K562 (cell line): Measurements from ENCODE around the gene GPR35. TPM values are rescaled to one million over a fixed set of nuclear protein-coding genes. Genes with fewer than 3 reads are reported as not detected.

Experiments used
- FOSL1 ChIP-seq: fragments of 200-800 bp; sonication (Bioruptor generic); conservative IDR thresholded peaks from 2 replicates; pipeline ENCODE4 v1.6.1; 2016; ENCODE audit warnings: missing genetic modification characterization, missing compliant biosample characterization
- HDAC1 ChIP-seq, 2 experiments: fragments of 450-650 bp; IDR thresholded peaks; 2 replicates each; pipeline ENCODE4 v1.6.1; 2016 to 2017; ENCODE audit warnings: inconsistent platforms in 1 of 2, mild to moderate bottlenecking in 1 of 2, moderate library complexity in 1 of 2
- HDAC2 ChIP-seq: fragments of 450-650 bp; IDR thresholded peaks from 2 replicates; pipeline ENCODE4 v1.6.1; 2016; ENCODE audit warnings: mild to moderate bottlenecking
- KLF13 ChIP-seq: fragments of 450-650 bp; IDR thresholded peaks from 2 replicates; pipeline ENCODE4 v1.6.1; 2016; ENCODE audit warnings: missing genetic modification characterization, low read depth, mild to moderate bottlenecking, missing compliant biosample characterization, moderate library complexity, borderline replicate concordance
- MYC ChIP-seq, 2 experiments: fragments of 250-450 bp in 1 of 2; sonication (Bioruptor Pico) in 1 of 2; IDR thresholded peaks; 2 replicates each; pipeline versions ENCODE4 v1.5.1 to v1.6.1; 2012 to 2021; ENCODE audit warnings: low read depth in 2 of 2, borderline replicate concordance in 1 of 2, improper control_type of control experiment in 1 of 2, low read length in 1 of 2, mild to moderate bottlenecking in 1 of 2, moderate library complexity in 1 of 2
- TAF1 ChIP-seq: IDR thresholded peaks from 2 replicates; pipeline ENCODE4 v1.6.1; 2011; ENCODE audit warnings: mild to moderate bottlenecking, low read length, moderate library complexity; ENCODE audit not compliant: insufficient read depth, control insufficient read depth, severe bottlenecking; ENCODE audit errors: extremely low read depth
- TSC22D4 ChIP-seq: fragments of 450-650 bp; IDR thresholded peaks from 2 replicates; pipeline ENCODE4 v1.6.1; 2016; ENCODE audit warnings: missing genetic modification characterization, missing biosample characterization, control low read depth
- XRCC5 ChIP-seq: fragments of 200-400 bp; formaldehyde crosslinking; IDR thresholded peaks from 2 replicates; pipeline ENCODE4 v1.6.1; 2017; ENCODE audit warnings: low read depth, mild to moderate bottlenecking, low read length
- ZBTB7A ChIP-seq: IDR thresholded peaks from 2 replicates; pipeline ENCODE4 v1.6.1; 2011; ENCODE audit warnings: low read depth, mild to moderate bottlenecking, low read length, moderate library complexity, borderline replicate concordance; ENCODE audit not compliant: control insufficient read depth
- ZNF274 ChIP-seq: IDR thresholded peaks from 2 replicates; pipeline ENCODE4 v1.6.1; 2011; ENCODE audit warnings: low read depth, mild to moderate bottlenecking, low read length, moderate library complexity, borderline replicate concordance
- ZNF3 ChIP-seq: fragments of 250-450 bp; sonication (Bioruptor Pico); IDR thresholded peaks from 2 replicates; pipeline ENCODE4 v1.5.0; 2021; ENCODE audit warnings: mild to moderate bottlenecking, moderate library complexity
- ZNF507 ChIP-seq: conservative IDR thresholded peaks from 2 replicates; pipeline ENCODE4 v1.6.1; 2017; ENCODE audit warnings: missing genetic modification characterization, missing compliant biosample characterization
- ZZZ3 ChIP-seq: fragments of 450-650 bp; IDR thresholded peaks from 2 replicates; pipeline ENCODE4 v1.6.1; 2016; ENCODE audit warnings: antibody characterized with exemption, mild to moderate bottlenecking, moderate library complexity
- polyA plus RNA-seq, 8 experiments: library from polyadenylated mRNA; depleted of rRNA in 4 of 8; stranded (reverse) in 5 of 8; unstranded in 3 of 8; fragments of >200 nt; fragmentation: Nextera tagmentation in 2 of 8; fragmentation: Illumina TruSeq in 1 of 8; extraction: Ambion mirVana in 2 of 8; extraction: Trizol in 1 of 8; gene quantifications; 2 replicates each; pipeline versions ENCODE4 v1.2.1 to v1.2.3, GENCODE V29; 2011 to 2014; ENCODE audit warnings: inconsistent platforms in 1 of 8, missing spikeins in 1 of 8
- total RNA-seq, 7 experiments: library from RNA; depleted of rRNA in 6 of 7; stranded (reverse); fragments of >200 nt in 6 of 7; fragmentation: Illumina TruSeq in 2 of 7; extraction: Trizol in 2 of 7; gene quantifications; 2 replicates each; pipeline versions ENCODE4 v1.2.1 to v1.2.3, GENCODE V29; 2011 to 2021; ENCODE audit warnings: low replicate concordance in 1 of 7
- TF ChIP-seq, protein P1 (sequence below): sonication (generic); formaldehyde crosslinking; IDR thresholded peaks from 2 replicates; pipeline ENCODE4 v1.8.0; 2022; ENCODE audit warnings: missing genetic modification reagents, mild to moderate bottlenecking, moderate library complexity, borderline replicate concordance
- TF ChIP-seq, protein P2 (sequence below): fragments of 450-650 bp; IDR thresholded peaks from 2 replicates; pipeline ENCODE4 v1.6.1; 2016; ENCODE audit warnings: borderline replicate concordance
- TF ChIP-seq, protein P3 (sequence below), 2 experiments: fragments of 450-650 bp in 1 of 2; sonication (generic) in 1 of 2; formaldehyde crosslinking in 1 of 2; IDR thresholded peaks in 1 of 2; conservative IDR thresholded peaks in 1 of 2; 2 replicates each; pipeline versions ENCODE4 v1.6.1 to v1.8.1; 2016 to 2023; ENCODE audit warnings: mild to moderate bottlenecking in 2 of 2, moderate library complexity in 2 of 2, inconsistent platforms in 1 of 2, missing genetic modification reagents in 1 of 2
- TF ChIP-seq, protein P4 (sequence below), 3 experiments: fragments of 200-800 bp in 1 of 3; fragments of 250-450 bp in 1 of 3; fragments of 450-650 bp in 1 of 3; sonication (Bioruptor Pico) in 1 of 3; sonication (Bioruptor generic) in 1 of 3; formaldehyde crosslinking in 1 of 3; IDR thresholded peaks; 2 replicates each; pipeline versions ENCODE4 v1.6.1 to v1.8.0; 2016 to 2022; ENCODE audit warnings: mild to moderate bottlenecking in 2 of 3, missing genetic modification characterization in 2 of 3, missing compliant biosample characterization in 1 of 3, moderate library complexity in 1 of 3

Gene GPR35
- total and polyA plus RNA-seq, 9 of the 15 experiments (the other 6 are each of a cell fraction or from before 2014, with no cell fraction given) = 0.04 to 0.50 (median 0.29) TPM; not detected in 3

DNA sequence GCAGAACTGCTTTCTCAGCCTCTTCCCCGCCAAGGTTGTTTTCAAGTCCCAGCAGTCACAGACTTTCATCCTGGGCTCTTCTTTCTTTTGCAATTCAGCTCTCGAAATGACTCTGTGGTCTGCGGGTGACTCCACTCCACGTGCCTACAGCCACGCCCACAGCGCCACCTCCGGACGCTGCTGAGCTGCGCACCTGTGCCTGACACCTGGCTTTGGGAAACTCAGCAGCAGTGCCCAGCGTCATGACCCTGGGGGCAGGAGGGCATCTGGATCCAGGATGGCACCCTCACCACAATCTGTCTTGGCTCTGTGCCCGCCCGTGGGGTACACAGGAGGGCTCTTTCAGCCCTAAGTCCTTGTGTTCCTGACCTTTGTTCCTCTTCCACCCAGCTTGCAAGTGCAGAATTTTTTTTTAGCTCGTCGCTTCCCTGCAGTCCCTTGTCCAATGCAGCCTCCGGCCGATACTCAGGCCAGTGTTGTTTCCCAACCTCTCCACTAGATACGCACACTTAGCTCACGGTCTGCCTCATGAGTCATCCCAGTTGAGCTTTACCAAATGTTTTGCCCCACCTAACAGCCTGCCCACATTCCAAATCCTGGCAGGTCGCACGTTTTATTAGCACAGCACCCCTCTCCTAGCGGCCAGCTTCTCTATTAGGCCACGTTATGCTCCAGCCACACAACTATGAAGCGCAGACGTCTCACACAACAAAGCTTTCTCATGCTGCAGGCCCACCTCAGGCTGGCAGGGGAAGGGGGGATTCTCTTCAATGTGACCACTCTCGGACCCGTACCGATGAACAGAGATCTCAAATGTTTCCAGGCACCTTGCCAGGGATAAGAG lies 45.3 kb upstream of the GPR35 start (continued):
- TF ChIP-seq, protein P1, sequence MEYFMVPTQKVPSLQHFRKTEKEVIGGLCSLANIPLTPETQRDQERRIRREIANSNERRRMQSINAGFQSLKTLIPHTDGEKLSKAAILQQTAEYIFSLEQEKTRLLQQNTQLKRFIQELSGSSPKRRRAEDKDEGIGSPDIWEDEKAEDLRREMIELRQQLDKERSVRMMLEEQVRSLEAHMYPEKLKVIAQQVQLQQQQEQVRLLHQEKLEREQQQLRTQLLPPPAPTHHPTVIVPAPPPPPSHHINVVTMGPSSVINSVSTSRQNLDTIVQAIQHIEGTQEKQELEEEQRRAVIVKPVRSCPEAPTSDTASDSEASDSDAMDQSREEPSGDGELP (CRISPR knock-in tag) = 0 out of 2 replicates have a peak, but pooled peaks have one; percentile 17
- TF ChIP-seq KLF13 (tag) = peak; percentile 29; the same call in 1 of the 2 replicates
- TF ChIP-seq XRCC5 = no peak
- TF ChIP-seq, protein P2, sequence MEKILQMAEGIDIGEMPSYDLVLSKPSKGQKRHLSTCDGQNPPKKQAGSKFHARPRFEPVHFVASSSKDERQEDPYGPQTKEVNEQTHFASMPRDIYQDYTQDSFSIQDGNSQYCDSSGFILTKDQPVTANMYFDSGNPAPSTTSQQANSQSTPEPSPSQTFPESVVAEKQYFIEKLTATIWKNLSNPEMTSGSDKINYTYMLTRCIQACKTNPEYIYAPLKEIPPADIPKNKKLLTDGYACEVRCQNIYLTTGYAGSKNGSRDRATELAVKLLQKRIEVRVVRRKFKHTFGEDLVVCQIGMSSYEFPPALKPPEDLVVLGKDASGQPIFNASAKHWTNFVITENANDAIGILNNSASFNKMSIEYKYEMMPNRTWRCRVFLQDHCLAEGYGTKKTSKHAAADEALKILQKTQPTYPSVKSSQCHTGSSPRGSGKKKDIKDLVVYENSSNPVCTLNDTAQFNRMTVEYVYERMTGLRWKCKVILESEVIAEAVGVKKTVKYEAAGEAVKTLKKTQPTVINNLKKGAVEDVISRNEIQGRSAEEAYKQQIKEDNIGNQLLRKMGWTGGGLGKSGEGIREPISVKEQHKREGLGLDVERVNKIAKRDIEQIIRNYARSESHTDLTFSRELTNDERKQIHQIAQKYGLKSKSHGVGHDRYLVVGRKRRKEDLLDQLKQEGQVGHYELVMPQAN = peak; percentile 57; the same call in 1 of the 2 replicates
- no peak for TF ChIP-seq TAF1
- TF ChIP-seq, protein P3, sequence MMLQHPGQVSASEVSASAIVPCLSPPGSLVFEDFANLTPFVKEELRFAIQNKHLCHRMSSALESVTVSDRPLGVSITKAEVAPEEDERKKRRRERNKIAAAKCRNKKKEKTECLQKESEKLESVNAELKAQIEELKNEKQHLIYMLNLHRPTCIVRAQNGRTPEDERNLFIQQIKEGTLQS (IDR thresholded peaks at IDR 0.05) = peak; percentile 65
- TF ChIP-seq, protein P3 (CRISPR knock-in tag; conservative IDR thresholded peaks at IDR 0.05) = no peak
- TF ChIP-seq, protein P4, sequence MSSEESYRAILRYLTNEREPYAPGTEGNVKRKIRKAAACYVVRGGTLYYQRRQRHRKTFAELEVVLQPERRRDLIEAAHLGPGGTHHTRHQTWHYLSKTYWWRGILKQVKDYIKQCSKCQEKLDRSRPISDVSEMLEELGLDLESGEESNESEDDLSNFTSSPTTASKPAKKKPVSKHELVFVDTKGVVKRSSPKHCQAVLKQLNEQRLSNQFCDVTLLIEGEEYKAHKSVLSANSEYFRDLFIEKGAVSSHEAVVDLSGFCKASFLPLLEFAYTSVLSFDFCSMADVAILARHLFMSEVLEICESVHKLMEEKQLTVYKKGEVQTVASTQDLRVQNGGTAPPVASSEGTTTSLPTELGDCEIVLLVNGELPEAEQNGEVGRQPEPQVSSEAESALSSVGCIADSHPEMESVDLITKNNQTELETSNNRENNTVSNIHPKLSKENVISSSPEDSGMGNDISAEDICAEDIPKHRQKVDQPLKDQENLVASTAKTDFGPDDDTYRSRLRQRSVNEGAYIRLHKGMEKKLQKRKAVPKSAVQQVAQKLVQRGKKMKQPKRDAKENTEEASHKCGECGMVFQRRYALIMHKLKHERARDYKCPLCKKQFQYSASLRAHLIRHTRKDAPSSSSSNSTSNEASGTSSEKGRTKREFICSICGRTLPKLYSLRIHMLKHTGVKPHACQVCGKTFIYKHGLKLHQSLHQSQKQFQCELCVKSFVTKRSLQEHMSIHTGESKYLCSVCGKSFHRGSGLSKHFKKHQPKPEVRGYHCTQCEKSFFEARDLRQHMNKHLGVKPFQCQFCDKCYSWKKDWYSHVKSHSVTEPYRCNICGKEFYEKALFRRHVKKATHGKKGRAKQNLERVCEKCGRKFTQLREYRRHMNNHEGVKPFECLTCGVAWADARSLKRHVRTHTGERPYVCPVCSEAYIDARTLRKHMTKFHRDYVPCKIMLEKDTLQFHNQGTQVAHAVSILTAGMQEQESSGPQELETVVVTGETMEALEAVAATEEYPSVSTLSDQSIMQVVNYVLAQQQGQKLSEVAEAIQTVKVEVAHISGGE (CRISPR knock-in tag; IDR thresholded peaks at IDR 0.05) = no peak
- TF ChIP-seq ZNF3 (CRISPR knock-in tag) = no peak
- peak; percentile 82 for TF ChIP-seq FOSL1
- no peak for TF ChIP-seq HDAC2
- no peak for TF ChIP-seq TSC22D4 (tag)
- TF ChIP-seq HDAC1 (IDR thresholded peaks at IDR 0.05) = peak in 1 of 2 experiments; percentile 34; a peak in 1 of 4 replicates
- TF ChIP-seq ZBTB7A = no peak
- no peak for TF ChIP-seq ZNF507 (tag)
- TF ChIP-seq ZNF274 = no peak
- TF ChIP-seq ZZZ3 = no peak
- TF ChIP-seq MYC (IDR thresholded peaks at IDR 0.05; ENCODE audit: low read depth, low read length) = peak; percentile 85
- no peak for TF ChIP-seq MYC (CRISPR knock-in tag; IDR thresholded peaks at IDR 0.05; ENCODE audit: borderline replicate concordance, low read depth)
